Hepatocyte (in vitro differentiated cells): ENCODE results near the gene CYB5R3. TPM values are rescaled to one million over a fixed set of nuclear protein-coding genes. Genes with fewer than 3 reads are reported as not detected.
A peak's percentile ranks its signal among the peaks of the same experiment; 100 is the strongest.
"Not testable (repeated sequence)": the region's sequence is repeated elsewhere in the genome, so short reads cannot be mapped to it uniquely, and the experiment has no call there.

Source experiments
- DNase-seq: peaks from one replicate; pipeline ENCODE4 v3.0.0-alpha.2; 2016; ENCODE audit warnings: low spot score
- H2AFZ ChIP-seq: fragments of 200-600 bp; sonication (generic); 2 replicates; pipeline ENCODE4 v1.6.0; 2016; ENCODE audit warnings: antibody characterized with exemption, mild to moderate bottlenecking
- H3K27ac ChIP-seq: fragments of 200-600 bp; sonication (generic); 2 replicates; pipeline ENCODE4 v1.5.1; 2016; ENCODE audit warnings: mild to moderate bottlenecking
- H3K27me3 ChIP-seq: fragments of 200-600 bp; sonication (generic); 2 replicates; pipeline ENCODE4 v1.6.1; 2016
- H3K36me3 ChIP-seq: fragments of 200-600 bp; sonication (generic); replicated peaks from 2 replicates; pipeline ENCODE4 v1.5.1; 2016; ENCODE audit warnings: low read depth; ENCODE audit not compliant: insufficient read depth
- H3K4me1 ChIP-seq: fragments of 200-600 bp; sonication (generic); 2 replicates; pipeline ENCODE4 v1.5.1; 2016; ENCODE audit warnings: mild to moderate bottlenecking, moderate library complexity; ENCODE audit not compliant: insufficient read depth
- H3K4me2 ChIP-seq: fragments of 200-600 bp; sonication (generic); 2 replicates; pipeline ENCODE4 v1.6.0; 2016
- H3K4me3 ChIP-seq: fragments of 200-600 bp; sonication (generic); 2 replicates; pipeline ENCODE4 v1.5.1; 2016; ENCODE audit warnings: mild to moderate bottlenecking
- H3K79me2 ChIP-seq: fragments of 200-600 bp; sonication (generic); 2 replicates; pipeline ENCODE4 v1.6.0; 2017; ENCODE audit warnings: mild to moderate bottlenecking
- H3K9me2 ChIP-seq: fragments of 200-600 bp; sonication (generic); replicated peaks from 2 replicates; pipeline ENCODE4 v1.6.0; 2017; ENCODE audit warnings: mild to moderate bottlenecking; ENCODE audit not compliant: insufficient read depth
- H3K9me3 ChIP-seq: fragments of 200-600 bp; sonication (generic); 2 replicates; pipeline ENCODE4 v1.5.1; 2016; ENCODE audit warnings: low read depth, mild to moderate bottlenecking
- H4K20me1 ChIP-seq: fragments of 200-600 bp; sonication (generic); 2 replicates; pipeline ENCODE4 v1.6.0; 2016; ENCODE audit warnings: mild to moderate bottlenecking; ENCODE audit not compliant: insufficient read depth, poor library complexity, severe bottlenecking
- EZH2 ChIP-seq: fragments of 200-600 bp; sonication (generic); IDR thresholded peaks from 2 replicates; pipeline ENCODE4 v1.6.1; 2016; ENCODE audit warnings: antibody characterized with exemption, mild to moderate bottlenecking, borderline replicate concordance
- EZH2phosphoT487 ChIP-seq: fragments of 200-600 bp; sonication (generic); IDR thresholded peaks from one replicate; pipeline ENCODE4 v1.6.1; 2018; ENCODE audit warnings: antibody characterized with exemption, mild to moderate bottlenecking, low read depth, moderate library complexity; ENCODE audit not compliant: unreplicated experiment, severe bottlenecking
- WGBS: methylation state at CpG from one replicate; pipeline ENCODE4 v1.1.6; 2016; ENCODE audit warnings: low lambda C conversion rate; ENCODE audit errors: missing lambda C conversion rate; 5-methylcytosine and 5-hydroxymethylcytosine counted together
- polyA plus RNA-seq: library from polyadenylated mRNA; unstranded; fragments of >200 nt; fragmentation: Nextera tagmentation; extraction: Ambion mirVana; gene quantifications from 2 replicates; pipeline ENCODE4 v1.2.1, GENCODE V29; 2016
- total RNA-seq: library from RNA; depleted of rRNA; stranded (reverse); fragments of >200 nt; gene quantifications from 2 replicates; pipeline ENCODE4 v1.2.3, GENCODE V29; 2014
- TF ChIP-seq, protein P1 (sequence below): fragments of 200-600 bp; sonication (generic); IDR thresholded peaks from 2 replicates; pipeline ENCODE4 v1.5.1; 2016; ENCODE audit warnings: antibody characterized with exemption, mild to moderate bottlenecking; ENCODE audit not compliant: poor library complexity

Gene CYB5R3
- total and polyA plus RNA-seq, 2 experiments from 2014 or later: 119 to 438 TPM

- no peak overlapping the region for H3K4me2 ChIP-seq
Observed at GRCh38 chr22:42679691-42680090, 30.5 kb upstream of the CYB5R3 start.

GRCh38 chr22:42678894-42679293 lies 29.7 kb upstream of the CYB5R3 start:
- Histone ChIP-seq H2AFZ (no peak overlapping the region), H4K20me1 (no peaks in the 10 kb centered on the region), H3K36me3 (no peaks in the 10 kb centered on the region), H3K27ac (no peak overlapping the region), H3K4me1 (peaks cover 21% of the 10 kb centered on the region), H3K79me2 (no peaks in the 10 kb centered on the region), H3K4me3 (no peak overlapping the region), H3K27me3 (no peaks in the 10 kb centered on the region), H3K9me2 (no peaks in the 10 kb centered on the region), H3K4me2 (no peak overlapping the region), H3K9me3 (no peaks in the 10 kb centered on the region)
- TF ChIP-seq, protein P1, sequence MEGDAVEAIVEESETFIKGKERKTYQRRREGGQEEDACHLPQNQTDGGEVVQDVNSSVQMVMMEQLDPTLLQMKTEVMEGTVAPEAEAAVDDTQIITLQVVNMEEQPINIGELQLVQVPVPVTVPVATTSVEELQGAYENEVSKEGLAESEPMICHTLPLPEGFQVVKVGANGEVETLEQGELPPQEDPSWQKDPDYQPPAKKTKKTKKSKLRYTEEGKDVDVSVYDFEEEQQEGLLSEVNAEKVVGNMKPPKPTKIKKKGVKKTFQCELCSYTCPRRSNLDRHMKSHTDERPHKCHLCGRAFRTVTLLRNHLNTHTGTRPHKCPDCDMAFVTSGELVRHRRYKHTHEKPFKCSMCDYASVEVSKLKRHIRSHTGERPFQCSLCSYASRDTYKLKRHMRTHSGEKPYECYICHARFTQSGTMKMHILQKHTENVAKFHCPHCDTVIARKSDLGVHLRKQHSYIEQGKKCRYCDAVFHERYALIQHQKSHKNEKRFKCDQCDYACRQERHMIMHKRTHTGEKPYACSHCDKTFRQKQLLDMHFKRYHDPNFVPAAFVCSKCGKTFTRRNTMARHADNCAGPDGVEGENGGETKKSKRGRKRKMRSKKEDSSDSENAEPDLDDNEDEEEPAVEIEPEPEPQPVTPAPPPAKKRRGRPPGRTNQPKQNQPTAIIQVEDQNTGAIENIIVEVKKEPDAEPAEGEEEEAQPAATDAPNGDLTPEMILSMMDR: no peak
- no peak for TF ChIP-seq EZH2phosphoT487
- no peak for TF ChIP-seq EZH2
- 85% methylated on average over 1 of the region's 1 CpG for WGBS
- DNase-seq: no peak

More at GRCh38 chr22:42679691-42680090, 30.5 kb upstream of the CYB5R3 start:
- Histone ChIP-seq H2AFZ (no peak overlapping the region), H3K79me2 (no peaks in the 10 kb centered on the region), H3K9me3 (no peaks in the 10 kb centered on the region), H3K27ac (no peak overlapping the region), H3K36me3 (no peaks in the 10 kb centered on the region), H4K20me1 (no peaks in the 10 kb centered on the region), H3K9me2 (no peaks in the 10 kb centered on the region), H3K4me3 (no peak overlapping the region), H3K4me1 (peaks cover 24% of the 10 kb centered on the region), H3K27me3 (no peaks in the 10 kb centered on the region)
- DNase-seq: no peak
- 95% methylated on average over 4 of the region's 4 CpGs for WGBS
- no peak for TF ChIP-seq EZH2phosphoT487
- TF ChIP-seq EZH2: no peak
- TF ChIP-seq, protein P1: no peak

GRCh38 chr22:42677936-42678335 lies 28.7 kb upstream of the CYB5R3 start:
- DNase-seq, H3K27ac ChIP-seq, H3K4me3 ChIP-seq, H3K9me2 ChIP-seq, H3K27me3 ChIP-seq, H3K9me3 ChIP-seq, H4K20me1 ChIP-seq, H2AFZ ChIP-seq, H3K4me2 ChIP-seq, H3K79me2 ChIP-seq, H3K36me3 ChIP-seq: not testable (repeated sequence)
- peaks cover 11% of the 10 kb centered on the region for H3K4me1 ChIP-seq
- 91% methylated on average over 4 of the region's 4 CpGs for WGBS

GRCh38 chr22:42676059-42676607 lies 26.9 kb upstream of the CYB5R3 start:
- DNase-seq: no peak
- Histone ChIP-seq H3K27ac (peak overlapping the region; percentile 34), H3K4me2 (no peak overlapping the region), H2AFZ (no peak overlapping the region), H3K79me2 (no peaks in the 10 kb centered on the region), H3K4me3 (no peak overlapping the region), H3K36me3 (no peaks in the 10 kb centered on the region), H4K20me1 (no peaks in the 10 kb centered on the region), H3K4me1 (no peaks in the 10 kb centered on the region), H3K9me3 (no peaks in the 10 kb centered on the region), H3K27me3 (no peaks in the 10 kb centered on the region), H3K9me2 (no peaks in the 10 kb centered on the region)
- TF ChIP-seq EZH2 (no peak), EZH2phosphoT487 (no peak)
- TF ChIP-seq, protein P1: no peak
- 57% methylated on average over 7 of the region's 7 CpGs for WGBS
